KBM-7 (cell line): Measurements from ENCODE around the gene CAAP1.
"Not testable (repeated sequence)": the region's sequence is repeated elsewhere in the genome, so short reads cannot be mapped to it uniquely, and the experiment has no call there.

Experiments
- DNase-seq: peaks from one replicate; pipeline ENCODE4 v3.0.0-alpha.2; 2015
- in situ Hi-C: fragments of 300-500 bp; cut with MboI; formaldehyde crosslinking; loops from 2 replicates; pipeline ENCODE4 v1.14.3; 2020; ENCODE audit warnings: low sequenced_read_pairs, low pct_unique_long_range_greater_than_20kb, mixed read lengths

Gene CAAP1

GRCh38 chr9:26856413-26857032, 36.1 kb downstream of the CAAP1 start:
- in situ Hi-C loops: no loop called here
- peak; percentile 82 for DNase-seq

GRCh38 chr9:26850995-26851394, 41.6 kb downstream of the CAAP1 start:
- no peak for DNase-seq
- in situ Hi-C loops: no loop called here

- in situ Hi-C loops: no loop called here
- peak; percentile 65 for DNase-seq
These were observed 58.8 kb downstream of the CAAP1 start for GRCh38 chr9:26833792-26834191.

GRCh38 chr9:26828391-26828955, 64.1 kb downstream of the CAAP1 start:
- in situ Hi-C loops: not testable (repeated sequence)

GRCh38 chr9:26814799-26815198, 77.8 kb downstream of the CAAP1 start:
- in situ Hi-C loops: no loop called here
- no peak for DNase-seq

More at GRCh38 chr9:26828391-26828955, 64.1 kb downstream of the CAAP1 start:
- peak; percentile 40 for DNase-seq

GRCh38 chr9:26813247-26813646, 79.4 kb downstream of the CAAP1 start:
- peak; percentile 61 for DNase-seq
- in situ Hi-C loops: no loop called here

GRCh38 chr9:26812217-26812616, 80.4 kb downstream of the CAAP1 start:
- in situ Hi-C loops: no loop called here
- DNase-seq: no peak

- no peak for DNase-seq
- in situ Hi-C loops: no loop called here
These were observed 81.5 kb downstream of the CAAP1 start for GRCh38 chr9:26811106-26811505.

GRCh38 chr9:26809795-26810194, 82.8 kb downstream of the CAAP1 start:
- in situ Hi-C loops: no loop called here
- DNase-seq: no peak

- no peak for DNase-seq
- in situ Hi-C loops: no loop called here
These were observed 85.4 kb downstream of the CAAP1 start for GRCh38 chr9:26807161-26807560.

- DNase-seq: no peak
- in situ Hi-C loops: no loop called here
These were observed 89.7 kb downstream of the CAAP1 start for GRCh38 chr9:26802921-26803320.

- in situ Hi-C loops: no loop called here
- no peak for DNase-seq
These were observed 90.8 kb downstream of the CAAP1 start for GRCh38 chr9:26801772-26802171.

GRCh38 chr9:26800322-26800721, 92.3 kb downstream of the CAAP1 start:
- in situ Hi-C loops: no loop called here
- DNase-seq: no peak

- DNase-seq: no peak
- in situ Hi-C loops: no loop called here
These were observed 101.3 kb downstream of the CAAP1 start for GRCh38 chr9:26791274-26791673.
